CD4-positive, alpha-beta T cell treated with Interleukin-21 for 1 hour (primary cell): Measurements from ENCODE around the gene FXYD5.
A peak's percentile ranks its signal among the peaks of the same experiment; 100 is the strongest.

Source experiments
- DNase-seq: peaks from one replicate; pipeline ENCODE4 v3.0.0-alpha.2; 2020

FXYD5 gene

GRCh38 chr19:35157431-35157830, 2.9 kb downstream of the FXYD5 start:
- no peak for DNase-seq

- no peak for DNase-seq
Measured at GRCh38 chr19:35159606-35160005, 5.1 kb downstream of the FXYD5 start.

GRCh38 chr19:35160629-35161433, 6.3 kb downstream of the FXYD5 start:
- no peak for DNase-seq

- no peak for DNase-seq
Measured at GRCh38 chr19:35161434-35161743, 6.9 kb downstream of the FXYD5 start.

- DNase-seq, result no peak
Measured at GRCh38 chr19:35162471-35163326, 8.2 kb downstream of the FXYD5 start.

- DNase-seq, result no peak
Measured at GRCh38 chr19:35164418-35164817, 9.9 kb downstream of the FXYD5 start.

GRCh38 chr19:35165200-35166058, 10.9 kb downstream of the FXYD5 start:
- DNase-seq, result no peak

- no peak for DNase-seq
Measured at GRCh38 chr19:35166100-35167063, 11.8 kb downstream of the FXYD5 start.

- DNase-seq, result peak; percentile 17
Measured at GRCh38 chr19:35167251-35168119, 12.9 kb downstream of the FXYD5 start.

GRCh38 chr19:35168196-35168595, 13.7 kb downstream of the FXYD5 start:
- DNase-seq, result no peak

GRCh38 chr19:35169221-35169995, 14.9 kb downstream of the FXYD5 start:
- no peak for DNase-seq

- DNase-seq, result no peak
Measured at GRCh38 chr19:35170359-35171061, 16.0 kb downstream of the FXYD5 start.

GRCh38 chr19:35171730-35172129, 17.2 kb downstream of the FXYD5 start:
- DNase-seq, result no peak

- DNase-seq, result no peak
Measured at GRCh38 chr19:35174226-35174625, 19.7 kb downstream of the FXYD5 start.

- DNase-seq, result no peak
Measured at GRCh38 chr19:35176181-35176570, 21.6 kb downstream of the FXYD5 start.

GRCh38 chr19:35177377-35178274, 23.1 kb downstream of the FXYD5 start:
- DNase-seq, result no peak

GRCh38 chr19:35178701-35179100, 24.2 kb downstream of the FXYD5 start:
- DNase-seq, result no peak

- DNase-seq, result no peak
Measured at GRCh38 chr19:35179830-35180229, 25.3 kb downstream of the FXYD5 start.
